Neural cell (in vitro differentiated cells): ENCODE results near the gene P2RX1. TPM values are rescaled to one million over a fixed set of nuclear protein-coding genes. Genes with fewer than 3 reads are reported as not detected.

Experiments
- H2AFZ ChIP-seq: fragments of 200-600, 300-800 bp; sonication (generic), shearing (Covaris generic); 2 replicates; pipeline ENCODE4 v1.6.0; 2014; ENCODE audit warnings: low read depth, mild to moderate bottlenecking, antibody characterized with exemption, low read length, moderate library complexity
- H3F3A ChIP-seq: fragments of 200-600 bp; shearing (Covaris generic); 2 replicates; pipeline ENCODE4 v1.6.1; 2016; ENCODE audit warnings: mild to moderate bottlenecking, moderate library complexity, mixed read lengths, antibody characterized with exemption, low read length; ENCODE audit not compliant: insufficient read depth, poor library complexity, severe bottlenecking
- H3K27ac ChIP-seq: fragments of 200-600, 300-800 bp; sonication (generic), shearing (Covaris generic); 2 replicates; pipeline ENCODE4 v1.5.1; 2014; ENCODE audit warnings: mild to moderate bottlenecking, low read length, moderate library complexity
- H3K27me3 ChIP-seq: fragments of 300-800, 200-600 bp; sonication (generic), shearing (Covaris generic); 2 replicates; pipeline ENCODE4 v1.6.0; 2014; ENCODE audit warnings: mild to moderate bottlenecking, low read depth, low read length, moderate library complexity; ENCODE audit not compliant: insufficient read depth
- H3K36me3 ChIP-seq: fragments of 300-800, 200-600 bp; sonication (generic), shearing (Covaris generic); 2 replicates; pipeline ENCODE4 v1.5.1; 2014; ENCODE audit warnings: mild to moderate bottlenecking, antibody characterized with exemption, low read length, moderate library complexity; ENCODE audit not compliant: insufficient read depth
- H3K4me2 ChIP-seq: fragments of 300-800, 200-600 bp; sonication (generic), shearing (Covaris generic); 2 replicates; pipeline ENCODE4 v1.6.0; 2014; ENCODE audit warnings: mild to moderate bottlenecking, low read length
- H3K4me3 ChIP-seq: fragments of 300-800, 200-600 bp; sonication (generic), shearing (Covaris generic); 2 replicates; pipeline ENCODE4 v1.5.1; 2014; ENCODE audit warnings: mild to moderate bottlenecking, low read length, moderate library complexity
- H3K79me2 ChIP-seq: fragments of 200-600 bp; shearing (Covaris generic); replicated peaks from 2 replicates; pipeline ENCODE4 v1.6.0; 2014; ENCODE audit warnings: mild to moderate bottlenecking, low read length, moderate library complexity; ENCODE audit not compliant: insufficient read depth
- H3K9ac ChIP-seq: fragments of 300-800, 200-600 bp; sonication (generic), shearing (Covaris generic); 2 replicates; pipeline ENCODE4 v1.6.1; 2016; ENCODE audit warnings: mild to moderate bottlenecking, low read length, mixed read lengths
- H3K9me2 ChIP-seq: fragments of 200-600 bp; shearing (Covaris generic); 2 replicates; pipeline ENCODE4 v1.6.1; 2016; ENCODE audit warnings: mild to moderate bottlenecking, low read length, mixed read lengths; ENCODE audit not compliant: insufficient read depth
- H3K9me3 ChIP-seq: fragments of 200-600, 300-800 bp; sonication (generic), shearing (Covaris generic); 2 replicates; pipeline ENCODE4 v1.6.1; 2016; ENCODE audit warnings: mild to moderate bottlenecking, mixed run types, low read length, moderate library complexity, mixed read lengths
- H4K20me1 ChIP-seq: fragments of 200-600 bp; shearing (Covaris generic); 2 replicates; pipeline ENCODE4 v1.6.1; 2016; ENCODE audit warnings: mild to moderate bottlenecking, mixed run types; ENCODE audit not compliant: insufficient read depth
- CTCF ChIP-seq: fragments of 450-650 bp; IDR thresholded peaks from 2 replicates; pipeline ENCODE4 v1.5.1; 2014; ENCODE audit warnings: antibody characterized with exemption, mild to moderate bottlenecking, moderate library complexity; ENCODE audit not compliant: poor library complexity, severe bottlenecking
- EP300 ChIP-seq: fragments of 450-650 bp; conservative IDR thresholded peaks from 2 replicates; pipeline ENCODE4 v1.6.1; 2014; ENCODE audit warnings: antibody characterized with exemption, mild to moderate bottlenecking, moderate library complexity; ENCODE audit not compliant: poor library complexity, severe bottlenecking
- EZH2 ChIP-seq: fragments of 200-600, 300-800 bp; shearing (Covaris generic), sonication (generic); IDR thresholded peaks from 2 replicates; pipeline ENCODE4 v1.6.1; 2014; ENCODE audit warnings: antibody characterized with exemption, low read length, borderline replicate concordance, mild to moderate bottlenecking; ENCODE audit not compliant: insufficient read depth, poor library complexity, severe bottlenecking
- MXI1 ChIP-seq: fragments of 450-650 bp; conservative IDR thresholded peaks from 2 replicates; pipeline ENCODE4 v1.6.1; 2014; ENCODE audit warnings: antibody characterized with exemption, mild to moderate bottlenecking; ENCODE audit not compliant: poor library complexity, severe bottlenecking
- POLR2AphosphoS5 ChIP-seq: IDR thresholded peaks from 2 replicates; pipeline ENCODE4 v1.6.1; 2012
- RAD21 ChIP-seq: fragments of 450-650 bp; conservative IDR thresholded peaks from 2 replicates; pipeline ENCODE4 v1.6.1; 2014; ENCODE audit warnings: antibody characterized with exemption, mild to moderate bottlenecking, moderate library complexity
- REST ChIP-seq: IDR thresholded peaks from 2 replicates; pipeline ENCODE4 v1.6.1; 2012; ENCODE audit warnings: borderline replicate concordance
- SMC3 ChIP-seq: fragments of 450-650 bp; conservative IDR thresholded peaks from 2 replicates; pipeline ENCODE4 v1.6.1; 2014; ENCODE audit warnings: antibody characterized with exemption, mild to moderate bottlenecking, moderate library complexity; ENCODE audit not compliant: poor library complexity
- TAF1 ChIP-seq: IDR thresholded peaks from 2 replicates; pipeline ENCODE4 v1.6.1; 2012; ENCODE audit warnings: low read depth
- polyA plus RNA-seq: library from polyadenylated mRNA; depleted of rRNA; stranded (reverse); fragments of >200 nt; gene quantifications from 2 replicates; pipeline ENCODE4 v1.2.3, GENCODE V29; 2014

The P2RX1 gene
- polyA plus RNA-seq, 1 donor from 2014 or later, result not detected

GRCh38 chr17:3866276-3866675 is 50.0 kb downstream of the P2RX1 start:
- H3K27me3 ChIP-seq, result no peaks in the 10 kb centered on the region
- no peaks in the 10 kb centered on the region for H4K20me1 ChIP-seq
- H3K79me2 ChIP-seq, result no peaks in the 10 kb centered on the region
- no peaks in the 10 kb centered on the region for H3K36me3 ChIP-seq
- no peak for TF ChIP-seq RAD21
- no peak for TF ChIP-seq EP300
- no peak for TF ChIP-seq EZH2
- no peak for TF ChIP-seq MXI1
- no peak for TF ChIP-seq CTCF
- no peak for TF ChIP-seq POLR2AphosphoS5
- no peak for TF ChIP-seq SMC3
- TF ChIP-seq TAF1, result no peak
- TF ChIP-seq REST, result no peak
- no peak overlapping the region for H3K27ac ChIP-seq
- no peaks in the 10 kb centered on the region for H3K9me3 ChIP-seq
- H3K4me2 ChIP-seq, result no peak overlapping the region
- no peaks in the 10 kb centered on the region for H3F3A ChIP-seq
- no peak overlapping the region for H3K4me3 ChIP-seq
- H3K9me2 ChIP-seq, result no peaks in the 10 kb centered on the region
- no peak overlapping the region for H3K9ac ChIP-seq
- H2AFZ ChIP-seq, result no peak overlapping the region

GRCh38 chr17:3865176-3865575 is 51.1 kb downstream of the P2RX1 start:
- no peak overlapping the region for H3K27ac ChIP-seq
- no peak overlapping the region for H3K9ac ChIP-seq
- no peak overlapping the region for H3K4me3 ChIP-seq
- H3K27me3 ChIP-seq, result no peaks in the 10 kb centered on the region
- H3K79me2 ChIP-seq, result no peaks in the 10 kb centered on the region
- H3F3A ChIP-seq, result no peaks in the 10 kb centered on the region
- TF ChIP-seq SMC3 (no peak), POLR2AphosphoS5 (no peak), EZH2 (no peak)
- no peaks in the 10 kb centered on the region for H3K36me3 ChIP-seq
- H3K9me3 ChIP-seq, result no peaks in the 10 kb centered on the region
- no peaks in the 10 kb centered on the region for H3K9me2 ChIP-seq
- no peak overlapping the region for H2AFZ ChIP-seq
- no peaks in the 10 kb centered on the region for H4K20me1 ChIP-seq
- no peak overlapping the region for H3K4me2 ChIP-seq

DNA sequence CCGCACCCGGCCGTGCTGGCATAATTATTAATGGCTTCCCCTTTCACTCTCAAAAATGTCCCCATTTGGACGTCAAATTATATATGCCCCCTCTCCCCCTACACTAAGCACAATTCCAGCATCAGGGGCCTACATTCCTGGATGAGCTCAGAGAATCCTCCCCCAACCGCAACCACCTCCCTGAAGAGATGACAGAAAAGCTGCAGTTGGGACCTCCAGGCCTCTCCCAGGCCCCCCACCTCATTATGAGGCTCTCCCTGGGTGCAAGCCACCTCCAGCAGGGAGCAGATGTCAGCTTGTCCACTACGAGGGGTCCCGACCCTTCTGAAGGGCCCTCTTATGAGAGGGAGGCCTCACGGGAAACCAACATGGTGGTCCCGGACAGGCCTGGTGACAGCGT is 51.7 kb downstream of the P2RX1 start:
- Histone ChIP-seq H3K27me3 (no peaks in the 10 kb centered on the region), H3K9ac (no peak overlapping the region), H3F3A (no peaks in the 10 kb centered on the region), H3K36me3 (no peaks in the 10 kb centered on the region), H3K9me2 (no peaks in the 10 kb centered on the region), H4K20me1 (no peaks in the 10 kb centered on the region), H3K9me3 (no peaks in the 10 kb centered on the region), H2AFZ (no peak overlapping the region), H3K4me2 (no peak overlapping the region), H3K79me2 (no peaks in the 10 kb centered on the region), H3K4me3 (no peak overlapping the region), H3K27ac (no peak overlapping the region)
- TF ChIP-seq REST (no peak), CTCF (no peak), RAD21 (no peak), SMC3 (no peak), POLR2AphosphoS5 (no peak), TAF1 (no peak), MXI1 (no peak), EP300 (no peak), EZH2 (no peak)
